SK-N-SH (cell line): ENCODE data around the gene PIK3R2.

ENCODE experiments used
- NFIC ChIP-seq: IDR thresholded peaks from 2 replicates; pipeline ENCODE4 v1.4.0; 2012; ENCODE audit warnings: borderline replicate concordance
- POLR2AphosphoS5 ChIP-seq: IDR thresholded peaks from 2 replicates; pipeline ENCODE4 v1.6.1; 2012; ENCODE audit warnings: low read depth, low read length
- TF ChIP-seq, protein P1 (sequence below): fragments of 200-600 bp; sonication (generic); IDR thresholded peaks from 2 replicates; pipeline ENCODE4 v1.6.1; 2017; ENCODE audit warnings: antibody characterized with exemption, mild to moderate bottlenecking, moderate library complexity
- TF ChIP-seq, protein P2 (sequence below): fragments of 150-350 bp; IDR thresholded peaks from 2 replicates; pipeline ENCODE4 v1.6.1; 2017; ENCODE audit warnings: antibody characterized with exemption, low read length, low read depth, borderline replicate concordance

DNA sequence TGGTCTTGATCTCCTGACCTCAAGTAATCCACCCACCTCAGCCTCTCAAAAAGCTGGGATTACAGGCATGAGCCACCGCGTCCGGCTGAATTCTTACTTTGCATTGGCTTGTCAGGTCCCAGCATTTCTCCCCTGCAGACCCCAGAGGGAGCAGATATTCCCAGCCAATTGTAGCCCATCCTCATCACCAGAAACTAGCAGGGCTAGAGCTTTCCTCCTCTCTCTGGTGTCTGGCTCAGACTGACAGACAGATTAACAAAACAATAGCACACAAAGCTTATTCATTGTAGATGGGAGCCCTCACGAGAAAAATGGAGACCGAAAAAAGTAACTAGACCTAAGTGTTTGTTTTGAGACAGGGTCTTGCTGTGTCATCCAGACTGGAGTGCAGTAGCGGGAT is 32.6 kb downstream of the PIK3R2 start:
- TF ChIP-seq, protein P1, sequence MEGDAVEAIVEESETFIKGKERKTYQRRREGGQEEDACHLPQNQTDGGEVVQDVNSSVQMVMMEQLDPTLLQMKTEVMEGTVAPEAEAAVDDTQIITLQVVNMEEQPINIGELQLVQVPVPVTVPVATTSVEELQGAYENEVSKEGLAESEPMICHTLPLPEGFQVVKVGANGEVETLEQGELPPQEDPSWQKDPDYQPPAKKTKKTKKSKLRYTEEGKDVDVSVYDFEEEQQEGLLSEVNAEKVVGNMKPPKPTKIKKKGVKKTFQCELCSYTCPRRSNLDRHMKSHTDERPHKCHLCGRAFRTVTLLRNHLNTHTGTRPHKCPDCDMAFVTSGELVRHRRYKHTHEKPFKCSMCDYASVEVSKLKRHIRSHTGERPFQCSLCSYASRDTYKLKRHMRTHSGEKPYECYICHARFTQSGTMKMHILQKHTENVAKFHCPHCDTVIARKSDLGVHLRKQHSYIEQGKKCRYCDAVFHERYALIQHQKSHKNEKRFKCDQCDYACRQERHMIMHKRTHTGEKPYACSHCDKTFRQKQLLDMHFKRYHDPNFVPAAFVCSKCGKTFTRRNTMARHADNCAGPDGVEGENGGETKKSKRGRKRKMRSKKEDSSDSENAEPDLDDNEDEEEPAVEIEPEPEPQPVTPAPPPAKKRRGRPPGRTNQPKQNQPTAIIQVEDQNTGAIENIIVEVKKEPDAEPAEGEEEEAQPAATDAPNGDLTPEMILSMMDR = no peak
- TF ChIP-seq, protein P2, sequence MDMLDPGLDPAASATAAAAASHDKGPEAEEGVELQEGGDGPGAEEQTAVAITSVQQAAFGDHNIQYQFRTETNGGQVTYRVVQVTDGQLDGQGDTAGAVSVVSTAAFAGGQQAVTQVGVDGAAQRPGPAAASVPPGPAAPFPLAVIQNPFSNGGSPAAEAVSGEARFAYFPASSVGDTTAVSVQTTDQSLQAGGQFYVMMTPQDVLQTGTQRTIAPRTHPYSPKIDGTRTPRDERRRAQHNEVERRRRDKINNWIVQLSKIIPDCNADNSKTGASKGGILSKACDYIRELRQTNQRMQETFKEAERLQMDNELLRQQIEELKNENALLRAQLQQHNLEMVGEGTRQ = no peak
- TF ChIP-seq POLR2AphosphoS5 (no peak), NFIC (no peak)
